ENCODE results near the gene KMO. TPM values are rescaled to one million over a fixed set of nuclear protein-coding genes. Genes with fewer than 3 reads are reported as not detected.

KMO gene
- total RNA-seq (2021) (not detected in 3 replicates), Bru-seq, nascent RNA (percentile 0 among the genes with signal in this experiment)
- long read RNA-seq, experiment 1 = 0 reads
- long read RNA-seq, experiment 2 = 0 reads
- long read RNA-seq, experiment 3 = 0 reads

- Mint-ChIP-seq H3K27me3 (ENCODE audit: low read depth) (no peaks in the 10 kb centered on the region), H3K9me3 (no peaks in the 10 kb centered on the region), H3K4me1 (peaks cover 14% of the 10 kb centered on the region), H3K4me3 (peak within 1 kb of the TSS; percentile 53; the same call in 1 of the 2 replicates), H3K27ac (no peak within 1 kb of the TSS), H3K36me3 (no peaks in the 10 kb centered on the region)
- ATAC-seq (no peak), DNase-seq (ENCODE audit: low spot score) (no peak)
- ChIA-PET POLR2A (no interaction called here), CTCF (no interaction called here)
- TF ChIP-seq ESRRA (CRISPR knock-in tag; IDR thresholded peaks at IDR 0.05; ENCODE audit: borderline replicate concordance) (no peak), E2F5 (CRISPR knock-in tag; IDR thresholded peaks at IDR 0.05) (no peak), SMAD3 (CRISPR knock-in tag; IDR thresholded peaks at IDR 0.05; ENCODE audit: borderline replicate concordance) (no peak), TEAD4 (CRISPR knock-in tag; IDR thresholded peaks at IDR 0.05) (no peak), ELF4 (CRISPR knock-in tag; IDR thresholded peaks at IDR 0.05; ENCODE audit: low read depth) (no peak), GRHL2 (CRISPR knock-in tag; IDR thresholded peaks at IDR 0.05; ENCODE audit: insufficient replicate concordance, severe bottlenecking) (no peak), ZNF121 (CRISPR knock-in tag; IDR thresholded peaks at IDR 0.05) (no peak), OVOL2 (CRISPR knock-in tag; IDR thresholded peaks at IDR 0.05; ENCODE audit: borderline replicate concordance) (no peak), NFYB (CRISPR knock-in tag; conservative IDR thresholded peaks at IDR 0.05; ENCODE audit: low read depth) (no peak), E2F1 (CRISPR knock-in tag; IDR thresholded peaks at IDR 0.05) (no peak), JUN (CRISPR knock-in tag; IDR thresholded peaks at IDR 0.05) (no peak), NR2C2 (CRISPR knock-in tag; IDR thresholded peaks at IDR 0.05) (no peak)
- TF ChIP-seq, protein P1, sequence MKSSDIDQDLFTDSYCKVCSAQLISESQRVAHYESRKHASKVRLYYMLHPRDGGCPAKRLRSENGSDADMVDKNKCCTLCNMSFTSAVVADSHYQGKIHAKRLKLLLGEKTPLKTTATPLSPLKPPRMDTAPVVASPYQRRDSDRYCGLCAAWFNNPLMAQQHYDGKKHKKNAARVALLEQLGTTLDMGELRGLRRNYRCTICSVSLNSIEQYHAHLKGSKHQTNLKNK (CRISPR knock-in tag; IDR thresholded peaks at IDR 0.05) = no peak
- TF ChIP-seq, protein P2, sequence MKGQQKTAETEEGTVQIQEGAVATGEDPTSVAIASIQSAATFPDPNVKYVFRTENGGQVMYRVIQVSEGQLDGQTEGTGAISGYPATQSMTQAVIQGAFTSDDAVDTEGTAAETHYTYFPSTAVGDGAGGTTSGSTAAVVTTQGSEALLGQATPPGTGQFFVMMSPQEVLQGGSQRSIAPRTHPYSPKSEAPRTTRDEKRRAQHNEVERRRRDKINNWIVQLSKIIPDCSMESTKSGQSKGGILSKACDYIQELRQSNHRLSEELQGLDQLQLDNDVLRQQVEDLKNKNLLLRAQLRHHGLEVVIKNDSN (CRISPR knock-in tag; IDR thresholded peaks at IDR 0.05) = no peak
- TF ChIP-seq, protein P3, sequence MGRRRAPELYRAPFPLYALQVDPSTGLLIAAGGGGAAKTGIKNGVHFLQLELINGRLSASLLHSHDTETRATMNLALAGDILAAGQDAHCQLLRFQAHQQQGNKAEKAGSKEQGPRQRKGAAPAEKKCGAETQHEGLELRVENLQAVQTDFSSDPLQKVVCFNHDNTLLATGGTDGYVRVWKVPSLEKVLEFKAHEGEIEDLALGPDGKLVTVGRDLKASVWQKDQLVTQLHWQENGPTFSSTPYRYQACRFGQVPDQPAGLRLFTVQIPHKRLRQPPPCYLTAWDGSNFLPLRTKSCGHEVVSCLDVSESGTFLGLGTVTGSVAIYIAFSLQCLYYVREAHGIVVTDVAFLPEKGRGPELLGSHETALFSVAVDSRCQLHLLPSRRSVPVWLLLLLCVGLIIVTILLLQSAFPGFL (CRISPR knock-in tag; IDR thresholded peaks at IDR 0.05; ENCODE audit: borderline replicate concordance) = no peak
Measured at GRCh38 chr1:241532162-241532531, at the start of gene KMO. Gene KMO, plus strand, starts transcription at chr1:241532378. Its CDS starts 67 bp downstream, at chr1:241532445.

DNA sequence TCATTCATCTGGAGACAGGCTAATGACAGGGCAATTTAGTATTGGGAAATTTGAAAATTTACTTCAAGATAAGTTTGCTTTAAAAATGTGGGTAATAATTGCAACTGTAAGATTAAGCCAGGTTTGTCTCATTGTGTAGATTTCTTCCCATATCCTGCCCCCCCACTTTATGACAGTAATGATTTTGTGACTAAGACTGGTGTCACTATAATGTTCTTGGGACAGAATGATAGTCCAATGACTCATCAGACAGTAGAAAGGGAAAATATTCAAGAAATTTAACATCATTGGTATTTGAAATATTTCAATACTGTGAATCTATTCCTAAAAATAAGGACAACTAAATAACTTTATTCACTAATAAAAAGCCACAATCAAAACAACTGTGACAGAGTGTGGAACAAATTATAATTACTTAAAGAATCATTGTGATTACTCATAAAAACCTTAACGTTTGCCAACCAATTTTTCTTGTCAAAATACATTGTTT, 49.4 kb upstream of the KMO start:
- CTCF ChIA-PET = interaction anchor here (1.0 kb wide), 1 partner anchor 595 kb away, joined by 3 read pairs; no protein-coding TSS in a partner anchor
- no peak for DNase-seq (ENCODE audit: low spot score)
- peaks cover 17% of the 10 kb centered on the region for H3K9me3 Mint-ChIP-seq
- no peaks in the 10 kb centered on the region; the same call in 1 of the 2 replicates for H3K27me3 Mint-ChIP-seq (ENCODE audit: low read depth)
- POLR2A ChIA-PET = no interaction called here
- no peak overlapping the region for H3K4me3 Mint-ChIP-seq
- no peak for ATAC-seq
- H3K27ac Mint-ChIP-seq = no peak overlapping the region
- no peaks in the 10 kb centered on the region; the same call in 1 of the 2 replicates for H3K4me1 Mint-ChIP-seq
- TF ChIP-seq, protein P1 (CRISPR knock-in tag; IDR thresholded peaks at IDR 0.05) = no peak
- TF ChIP-seq E2F4 (CRISPR knock-in tag; IDR thresholded peaks at IDR 0.05; ENCODE audit: borderline replicate concordance, low read depth) = no peak
- TF ChIP-seq ZNF121 (CRISPR knock-in tag; IDR thresholded peaks at IDR 0.05) = no peak
- TF ChIP-seq, protein P4, sequence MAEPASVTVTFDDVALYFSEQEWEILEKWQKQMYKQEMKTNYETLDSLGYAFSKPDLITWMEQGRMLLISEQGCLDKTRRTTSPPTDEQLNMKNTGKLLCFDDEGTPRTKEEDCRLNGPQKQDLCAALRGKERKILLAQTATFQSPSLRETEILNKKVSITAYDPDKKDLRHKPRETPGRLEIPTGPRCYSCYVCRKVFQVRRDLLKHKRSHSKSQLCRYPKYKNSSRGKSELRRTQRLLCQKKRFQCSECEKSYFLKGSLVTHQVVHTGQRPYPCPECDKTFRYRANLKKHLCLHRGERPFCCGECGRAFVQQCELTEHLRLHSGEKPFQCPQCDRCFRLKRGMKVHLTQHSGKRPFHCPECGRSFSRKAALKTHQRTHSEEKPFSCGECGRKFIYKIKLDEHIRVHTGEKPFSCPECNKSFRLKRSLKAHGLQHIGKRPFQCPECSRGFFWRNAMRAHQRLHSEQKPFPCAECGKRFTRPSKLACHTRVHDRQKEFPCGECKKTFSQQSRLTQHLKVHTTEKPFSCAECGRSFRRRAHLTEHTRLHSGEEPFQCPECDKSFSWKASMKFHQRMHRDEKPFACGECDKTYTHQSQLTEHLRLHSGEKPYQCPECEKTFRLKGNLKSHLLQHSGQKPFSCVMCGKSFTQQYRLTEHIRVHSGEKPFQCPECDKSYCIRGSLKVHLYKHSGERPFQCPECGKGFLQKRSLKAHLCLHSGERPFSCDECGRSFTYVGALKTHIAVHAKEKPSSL (CRISPR knock-in tag; conservative IDR thresholded peaks at IDR 0.05) = no peak
- TF ChIP-seq, protein P5, sequence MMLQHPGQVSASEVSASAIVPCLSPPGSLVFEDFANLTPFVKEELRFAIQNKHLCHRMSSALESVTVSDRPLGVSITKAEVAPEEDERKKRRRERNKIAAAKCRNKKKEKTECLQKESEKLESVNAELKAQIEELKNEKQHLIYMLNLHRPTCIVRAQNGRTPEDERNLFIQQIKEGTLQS (CRISPR knock-in tag; conservative IDR thresholded peaks at IDR 0.05) = no peak
- TF ChIP-seq ZNF317 (CRISPR knock-in tag; IDR thresholded peaks at IDR 0.05; ENCODE audit: borderline replicate concordance, low read depth) = no peak
- TF ChIP-seq JUN (CRISPR knock-in tag; IDR thresholded peaks at IDR 0.05) = no peak
- TF ChIP-seq ERG (CRISPR knock-in tag; IDR thresholded peaks at IDR 0.05) = no peak
- TF ChIP-seq KAT7 (CRISPR knock-in tag; IDR thresholded peaks at IDR 0.05; ENCODE audit: borderline replicate concordance) = no peak
- no peaks in the 10 kb centered on the region for H3K36me3 Mint-ChIP-seq

All from WTC11 (cell line).